IMR-90 (cell line): ENCODE data around the gene SURF2. TPM values are rescaled to one million over a fixed set of nuclear protein-coding genes. Genes with fewer than 3 reads are reported as not detected.
"Not testable (repeated sequence)": the region's sequence is repeated elsewhere in the genome, so short reads cannot be mapped to it uniquely, and the experiment has no call there.

Experiments used
- ATAC-seq: fragments of 200-7000 bp; cut with Tn5 transposase; 2 replicates; pipeline ENCODE4 v1.9.1; 2020; ENCODE audit warnings: low read depth, mild to moderate bottlenecking, moderate library complexity
- BruUV-seq: library from RNA; stranded (reverse); fragments of 400-500 nt; replicated peaks from 2 replicates; lab custom pipeline; 2021; lab: Mats Ljungman, UMichigan
- CTCF ChIA-PET: fragments of 300-600 bp; formaldehyde crosslinking; extraction: SDS; loops from one replicate; lab custom pipeline; 2021; ENCODE audit warnings: antibody characterized with exemption; lab: Yijun Ruan, JAX
- POLR2A ChIA-PET: fragments of 300-600 bp; sonication (Branson Sonifier 250); formaldehyde crosslinking; loops from one replicate; lab custom pipeline; 2022; ENCODE audit warnings: antibody characterized with exemption; ENCODE audit not compliant: unreplicated experiment; lab: Charles Lee
- DNase-seq: peaks from one replicate; pipeline ENCODE4 v3.0.0; 2013
- H2AFZ ChIP-seq: replicated peaks from 2 replicates; pipeline ENCODE3; 2013; ENCODE audit warnings: low read length, mild to moderate bottlenecking; ENCODE audit not compliant: poor library complexity
- H2AK5ac ChIP-seq: 2 replicates; pipeline ENCODE4 v1.6.1; 2013; ENCODE audit warnings: low read depth, low read length, inconsistent platforms
- H2AK9ac ChIP-seq: replicated peaks from 2 replicates; pipeline ENCODE3; 2013; ENCODE audit warnings: mild to moderate bottlenecking, low read depth, low read length, moderate library complexity; ENCODE audit not compliant: poor library complexity
- H2BK120ac ChIP-seq: 2 replicates; pipeline ENCODE4 v1.6.1; 2013; ENCODE audit warnings: low read depth, low read length, inconsistent platforms
- H2BK15ac ChIP-seq: 3 replicates; pipeline ENCODE4 v1.6.1; 2013; ENCODE audit warnings: low read depth, low read length, inconsistent platforms
- H2BK20ac ChIP-seq: 2 replicates; pipeline ENCODE4 v1.6.1; 2013; ENCODE audit warnings: low read depth, mild to moderate bottlenecking, inconsistent platforms, low read length, moderate library complexity
- H2BK5ac ChIP-seq: 2 replicates; pipeline ENCODE4 v1.6.1; 2013; ENCODE audit warnings: mild to moderate bottlenecking, low read depth, low read length, inconsistent platforms; ENCODE audit not compliant: poor library complexity, severe bottlenecking
- H3K14ac ChIP-seq: replicated peaks from 2 replicates; pipeline ENCODE4 v1.6.1; 2013; ENCODE audit warnings: low read depth, low read length, inconsistent platforms
- H3K18ac ChIP-seq: 2 replicates; pipeline ENCODE4 v1.6.1; 2013; ENCODE audit warnings: low read depth, low read length, control low read depth
- H3K23ac ChIP-seq: 2 replicates; pipeline ENCODE4 v1.6.1; 2013; ENCODE audit warnings: low read depth, low read length, inconsistent platforms
- H3K27ac ChIP-seq: 2 replicates; pipeline ENCODE4 v1.5.1; 2013; ENCODE audit warnings: mild to moderate bottlenecking, control low read depth, low read length; ENCODE audit not compliant: insufficient read depth
- H3K27me3 ChIP-seq: 2 replicates; pipeline ENCODE4 v1.6.1; 2013; ENCODE audit warnings: low read length; ENCODE audit not compliant: control insufficient read depth, insufficient read depth
- H3K36me3 ChIP-seq: 2 replicates; pipeline ENCODE4 v1.6.1; 2013; ENCODE audit warnings: low read length, mixed read lengths; ENCODE audit not compliant: control insufficient read depth, insufficient read depth
- H3K4ac ChIP-seq: 2 replicates; pipeline ENCODE4 v1.6.1; 2013; ENCODE audit warnings: low read depth, low read length, inconsistent platforms
- H3K4me1 ChIP-seq: 2 replicates; pipeline ENCODE4 v1.6.1; 2013; ENCODE audit warnings: low read length, mixed read lengths; ENCODE audit not compliant: control insufficient read depth, insufficient read depth
- H3K4me2 ChIP-seq: 2 replicates; pipeline ENCODE4 v1.6.1; 2013; ENCODE audit warnings: low read depth, mild to moderate bottlenecking, control low read depth, low read length, moderate library complexity
- H3K4me3 ChIP-seq: 2 replicates; pipeline ENCODE4 v1.5.1; 2013; ENCODE audit warnings: low read depth, mild to moderate bottlenecking, control low read depth, low read length, moderate library complexity; ENCODE audit not compliant: insufficient read depth
- H3K56ac ChIP-seq: 2 replicates; pipeline ENCODE4 v1.6.1; 2013; ENCODE audit warnings: low read length, inconsistent platforms; ENCODE audit not compliant: insufficient read depth; ENCODE audit errors: extremely low read depth
- H3K79me1 ChIP-seq, 2 experiments: 2 replicates each; pipeline ENCODE4 v1.6.1; 2013; ENCODE audit warnings: low read length in 2 of 2, inconsistent platforms in 1 of 2, low read depth in 1 of 2
- H3K9ac ChIP-seq: 2 replicates; pipeline ENCODE4 v1.6.1; 2013; ENCODE audit warnings: low read depth, low read length, control low read depth
- H3K9me1 ChIP-seq: 2 replicates; pipeline ENCODE4 v1.6.1; 2013; ENCODE audit warnings: low read length, inconsistent platforms; ENCODE audit not compliant: insufficient read depth
- H3K9me3 ChIP-seq: 2 replicates; pipeline ENCODE4 v1.6.1; 2013; ENCODE audit warnings: low read length; ENCODE audit not compliant: control insufficient read depth, insufficient read depth
- H4K20me1 ChIP-seq: 2 replicates; pipeline ENCODE4 v1.6.1; 2013; ENCODE audit warnings: low read length, inconsistent platforms; ENCODE audit not compliant: insufficient read depth
- H4K5ac ChIP-seq: 2 replicates; pipeline ENCODE4 v1.6.1; 2013; ENCODE audit warnings: mild to moderate bottlenecking, low read depth, low read length, control low read depth
- H4K8ac ChIP-seq, 2 experiments: 2 replicates each; pipeline ENCODE4 v1.6.1; 2013; ENCODE audit warnings: low read depth in 2 of 2, low read length in 2 of 2, control low read depth in 1 of 2, inconsistent platforms in 1 of 2
- H4K91ac ChIP-seq: 2 replicates; pipeline ENCODE4 v1.6.1; 2013; ENCODE audit warnings: low read depth, low read length, inconsistent platforms; ENCODE audit not compliant: insufficient read depth
- WGBS, 2 experiments: methylation state at CpG; one replicate each; pipeline versions ENCODE4 v1.1.5 to v1.1.7; 2013; ENCODE audit warnings: missing lambda C conversion rate in 2 of 2; ENCODE audit not compliant: insufficient read length in 1 of 2; ENCODE audit errors: extremely low coverage in 2 of 2; 5-methylcytosine and 5-hydroxymethylcytosine counted together
- dilution Hi-C: fragments of 300-500 bp; cut with HindIII; formaldehyde crosslinking; loops from one replicate; pipeline ENCODE4 v1.14.3; 2018; ENCODE audit warnings: low sequenced_read_pairs; ENCODE audit not compliant: unreplicated experiment
- in situ Hi-C: fragments of 300-500 bp; cut with MboI; formaldehyde crosslinking; loops from 3 replicates; pipeline ENCODE4 v1.14.3; 2019; ENCODE audit warnings: low sequenced_read_pairs, inconsistent platforms, mixed read lengths
- intact Hi-C: fragments of 100-400 bp; cut with micrococcal nuclease; formaldehyde crosslinking; loops from 2 replicates; pipeline ENCODE4 v1.10.0; 2022
- polyA plus RNA-seq, 3 experiments: library from polyadenylated mRNA; depleted of rRNA; stranded (reverse); fragments of >200 nt; gene quantifications; 2 replicates each; pipeline ENCODE4 v1.2.3, GENCODE V29; 2012; ENCODE audit warnings: low replicate concordance in 1 of 3
- total RNA-seq: library from RNA; depleted of rRNA; stranded (reverse); fragments of >200 nt; gene quantifications from 2 replicates; pipeline ENCODE4 v1.2.3, GENCODE V29; 2012

Gene SURF2
- total and polyA plus RNA-seq, 2 of the 4 experiments (the other 2 are of a cell fraction) = 9.9 to 16.3 TPM

DNA sequence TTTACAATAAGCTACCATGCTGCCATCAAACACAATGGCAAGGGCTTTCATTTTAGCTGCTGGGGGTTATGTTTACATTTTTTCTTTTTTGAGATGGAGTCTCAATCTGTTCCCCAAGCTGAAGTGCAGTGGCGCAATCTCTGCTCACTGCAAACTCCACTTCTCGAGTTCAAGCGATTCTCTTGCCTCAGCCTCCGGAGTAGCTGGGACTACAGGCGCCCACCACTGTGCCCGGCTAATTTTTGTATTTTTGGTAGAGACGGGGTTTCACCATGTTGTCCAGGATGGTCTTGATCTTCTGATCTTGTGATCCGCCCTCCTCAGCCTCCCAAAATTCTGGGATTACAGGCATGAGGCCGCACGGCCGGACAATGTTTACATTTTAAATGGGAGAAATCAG lies 21.5 kb upstream of the SURF2 start:
- POLR2A ChIA-PET, in situ Hi-C loops, H3K4me3 ChIP-seq, H2AK9ac ChIP-seq, H2AK5ac ChIP-seq, H4K20me1 ChIP-seq, intact Hi-C loops, H3K4me1 ChIP-seq, H2BK15ac ChIP-seq, H2BK20ac ChIP-seq, dilution Hi-C loops, H2AFZ ChIP-seq, H3K9me3 ChIP-seq, BruUV-seq, H3K27me3 ChIP-seq, H2BK120ac ChIP-seq, H4K91ac ChIP-seq, ATAC-seq, H4K5ac ChIP-seq, H2BK5ac ChIP-seq, H4K8ac ChIP-seq, H3K14ac ChIP-seq, H3K4ac ChIP-seq, DNase-seq, H3K18ac ChIP-seq, H3K23ac ChIP-seq, H3K27ac ChIP-seq, H3K56ac ChIP-seq: not testable (repeated sequence)
- Histone ChIP-seq H3K9me1 (peaks cover 10% of the 10 kb centered on the region; the same call in 1 of the 2 replicates), H3K4me2 (peak overlapping the region; percentile 95; the same call in 1 of the 2 replicates), H3K79me1 (peaks cover 17 to 34% of the 10 kb centered on the region in 2 experiments), H3K9ac (peak overlapping the region; percentile 82; the same call in 1 of the 2 replicates), H3K36me3 (peaks cover 42% of the 10 kb centered on the region)
- 95% methylated on average over 4 of the region's 11 CpGs; no CpG with 5 or more reads in 1 of the 2 experiments for WGBS, 2 experiments
- CTCF ChIA-PET = interaction anchor here (0.5 kb wide), 1 partner anchor 137 kb away, joined by 3 read pairs; no protein-coding TSS in a partner anchor
